ENCODE measurements around the gene OR2C3. TPM values are rescaled to one million over a fixed set of nuclear protein-coding genes. Genes with fewer than 3 reads are reported as not detected.
"Not testable (repeated sequence)": the region's sequence is repeated elsewhere in the genome, so short reads cannot be mapped to it uniquely, and the experiment has no call there.

Gene OR2C3
- total RNA-seq, 2 donors from 2014 or later: not detected

- ATAC-seq (peak in 1 of 2 donors; percentile 54), DNase-seq (ENCODE audit: low spot score) (no peak)
- Mint-ChIP-seq H3K4me3 (no peak overlapping the region), H3K36me3 (no peaks in the 10 kb centered on the region), H3K27ac (no peak overlapping the region), H3K9me3 (no peaks in the 10 kb centered on the region), H3K27me3 (peaks cover 14 to 21% of the 10 kb centered on the region in 2 donors), H3K4me1 (ENCODE audit: low read depth in 2 of 2) (peaks cover 4% of the 10 kb centered on the region in 2 donors)
Observed at GRCh38 chr1:247539215-247539614, 3.0 kb upstream of the OR2C3 start.

GRCh38 chr1:247538561-247538960, 2.3 kb upstream of the OR2C3 start:
- Mint-ChIP-seq H3K36me3 (no peaks in the 10 kb centered on the region), H3K27ac (no peak overlapping the region), H3K9me3 (no peaks in the 10 kb centered on the region), H3K4me3 (no peak overlapping the region), H3K27me3 (peaks cover 15 to 21% of the 10 kb centered on the region in 2 donors), H3K4me1 (ENCODE audit: low read depth in 2 of 2) (peaks cover 4% of the 10 kb centered on the region in 2 donors)
- DNase-seq (ENCODE audit: low spot score) (no peak), ATAC-seq (no peak)

GRCh38 chr1:247535402-247535801, 838 bp downstream of the OR2C3 start:
- peak in 1 of 2 donors; percentile 57 for ATAC-seq

GRCh38 chr1:247531937-247532336, 4.3 kb downstream of the OR2C3 start:
- H3K4me3 Mint-ChIP-seq: no peak overlapping the region
- no peak overlapping the region for H3K27ac Mint-ChIP-seq
- no peak for ATAC-seq
- peaks cover 21 to 32% of the 10 kb centered on the region in 2 donors for H3K27me3 Mint-ChIP-seq
- no peaks in the 10 kb centered on the region for H3K9me3 Mint-ChIP-seq
- peaks cover 2 to 4% of the 10 kb centered on the region in 2 donors for H3K4me1 Mint-ChIP-seq (ENCODE audit: low read depth in 2 of 2)
- no peaks in the 10 kb centered on the region for H3K36me3 Mint-ChIP-seq
- no peak for DNase-seq (ENCODE audit: low spot score)

More at GRCh38 chr1:247535402-247535801, 838 bp downstream of the OR2C3 start:
- Mint-ChIP-seq H3K4me3 (no peak overlapping the region), H3K4me1 (ENCODE audit: low read depth in 2 of 2) (peaks cover 2 to 4% of the 10 kb centered on the region in 2 donors), H3K9me3 (no peaks in the 10 kb centered on the region), H3K36me3 (no peaks in the 10 kb centered on the region), H3K27ac (no peak overlapping the region), H3K27me3 (peaks cover 21 to 29% of the 10 kb centered on the region in 2 donors)
- DNase-seq (ENCODE audit: low spot score): no peak

GRCh38 chr1:247530785-247531184, 5.5 kb downstream of the OR2C3 start:
- DNase-seq (ENCODE audit: low spot score): no peak
- peaks cover 2 to 4% of the 10 kb centered on the region in 2 donors for H3K4me1 Mint-ChIP-seq (ENCODE audit: low read depth in 2 of 2)
- H3K36me3 Mint-ChIP-seq: no peaks in the 10 kb centered on the region
- no peaks in the 10 kb centered on the region for H3K9me3 Mint-ChIP-seq
- no peak overlapping the region for H3K4me3 Mint-ChIP-seq
- H3K27ac Mint-ChIP-seq: no peak overlapping the region
- peaks cover 21 to 32% of the 10 kb centered on the region in 2 donors for H3K27me3 Mint-ChIP-seq
- ATAC-seq: peak in 1 of 2 donors; percentile 52

GRCh38 chr1:247529771-247530355, 6.4 kb downstream of the OR2C3 start:
- no peak for ATAC-seq
- Mint-ChIP-seq H3K4me1 (ENCODE audit: low read depth in 2 of 2) (peaks cover 0 to 2% of the 10 kb centered on the region in 2 donors), H3K27ac (no peak overlapping the region), H3K27me3 (peaks cover 23 to 28% of the 10 kb centered on the region in 2 donors), H3K4me3 (no peak overlapping the region), H3K9me3 (no peaks in the 10 kb centered on the region), H3K36me3 (no peaks in the 10 kb centered on the region)
- DNase-seq (ENCODE audit: low spot score): no peak

- no peaks in the 10 kb centered on the region for H3K9me3 Mint-ChIP-seq
- ATAC-seq (no peak), DNase-seq (ENCODE audit: low spot score) (no peak)
- no peak overlapping the region for H3K27ac Mint-ChIP-seq
- no peak overlapping the region for H3K4me3 Mint-ChIP-seq
- H3K4me1 Mint-ChIP-seq (ENCODE audit: low read depth in 2 of 2): peaks cover 0 to 2% of the 10 kb centered on the region in 2 donors
- peaks cover 24 to 36% of the 10 kb centered on the region in 2 donors for H3K27me3 Mint-ChIP-seq
- H3K36me3 Mint-ChIP-seq: no peaks in the 10 kb centered on the region
Observed at GRCh38 chr1:247528812-247529474, 7.3 kb downstream of the OR2C3 start.

GRCh38 chr1:247521886-247522285, 14.4 kb downstream of the OR2C3 start:
- not testable (repeated sequence) for H3K27ac Mint-ChIP-seq; H3K4me1 Mint-ChIP-seq (ENCODE audit: low read depth in 2 of 2); ATAC-seq

GRCh38 chr1:247518613-247518891, 17.7 kb downstream of the OR2C3 start:
- peaks cover 4% of the 10 kb centered on the region for H3K9me3 Mint-ChIP-seq
- DNase-seq (ENCODE audit: low spot score): no peak

More at GRCh38 chr1:247521886-247522285, 14.4 kb downstream of the OR2C3 start:
- peaks cover 8 to 12% of the 10 kb centered on the region in 2 donors for H3K27me3 Mint-ChIP-seq
- not testable (repeated sequence) for H3K36me3 Mint-ChIP-seq; DNase-seq (ENCODE audit: low spot score); H3K4me3 Mint-ChIP-seq; H3K9me3 Mint-ChIP-seq

GRCh38 chr1:247517795-247518612, 18.2 kb downstream of the OR2C3 start:
- H3K4me3 Mint-ChIP-seq: no peak overlapping the region
- H3K36me3 Mint-ChIP-seq: no peaks in the 10 kb centered on the region
- H3K27me3 Mint-ChIP-seq: peaks cover 0 to 6% of the 10 kb centered on the region in 2 donors
- DNase-seq (ENCODE audit: low spot score): no peak
- peaks cover 0 to 4% of the 10 kb centered on the region in 2 donors for H3K4me1 Mint-ChIP-seq (ENCODE audit: low read depth in 2 of 2)
- no peak overlapping the region for H3K27ac Mint-ChIP-seq
- peak; percentile 38 to 85 for ATAC-seq
- H3K9me3 Mint-ChIP-seq: peaks cover 4% of the 10 kb centered on the region

More at GRCh38 chr1:247518613-247518891, 17.7 kb downstream of the OR2C3 start:
- Mint-ChIP-seq H3K36me3 (no peaks in the 10 kb centered on the region), H3K4me3 (no peak overlapping the region), H3K27ac (no peak overlapping the region), H3K27me3 (peaks cover 0 to 6% of the 10 kb centered on the region in 2 donors), H3K4me1 (ENCODE audit: low read depth in 2 of 2) (peaks cover 0 to 4% of the 10 kb centered on the region in 2 donors)
- no peak for ATAC-seq

GRCh38 chr1:247506831-247507230, 29.4 kb downstream of the OR2C3 start:
- ATAC-seq (no peak), DNase-seq (ENCODE audit: low spot score) (no peak)
- Mint-ChIP-seq H3K27me3 (peaks cover 8 to 33% of the 10 kb centered on the region in 2 donors), H3K27ac (no peak overlapping the region), H3K36me3 (no peaks in the 10 kb centered on the region), H3K4me3 (no peak overlapping the region), H3K4me1 (ENCODE audit: low read depth in 2 of 2) (no peaks in the 10 kb centered on the region), H3K9me3 (no peaks in the 10 kb centered on the region)

- Mint-ChIP-seq H3K27ac (no peak overlapping the region), H3K27me3 (peaks cover 8 to 32% of the 10 kb centered on the region in 2 donors), H3K9me3 (no peaks in the 10 kb centered on the region), H3K4me3 (no peak overlapping the region), H3K4me1 (ENCODE audit: low read depth in 2 of 2) (no peaks in the 10 kb centered on the region), H3K36me3 (no peaks in the 10 kb centered on the region)
- ATAC-seq (peak in 1 of 2 donors; percentile 49), DNase-seq (ENCODE audit: low spot score) (no peak)
Observed at GRCh38 chr1:247500865-247501264, 35.4 kb downstream of the OR2C3 start.

- H3K27me3 Mint-ChIP-seq: peaks cover 19 to 46% of the 10 kb centered on the region in 2 donors
- no peak for ATAC-seq
- H3K9me3 Mint-ChIP-seq: no peaks in the 10 kb centered on the region
- H3K27ac Mint-ChIP-seq: no peak overlapping the region
- H3K4me1 Mint-ChIP-seq (ENCODE audit: low read depth in 2 of 2): peaks cover 0 to under 1% of the 10 kb centered on the region in 2 donors
- H3K36me3 Mint-ChIP-seq: no peaks in the 10 kb centered on the region
- no peak for DNase-seq (ENCODE audit: low spot score)
- H3K4me3 Mint-ChIP-seq: no peak overlapping the region
Observed at GRCh38 chr1:247496581-247497285, 39.5 kb downstream of the OR2C3 start.
